AG04449 (cell line): ENCODE results near the gene BBS9.

Experiments
- CTCF ChIA-PET: fragments of 350-600 bp; formaldehyde crosslinking; extraction: SDS; loops from one replicate; lab custom pipeline; 2021; ENCODE audit warnings: antibody characterized with exemption; lab: Yijun Ruan, JAX
- POLR2A ChIA-PET: fragments of 400-600, 350-600 bp; formaldehyde crosslinking; extraction: SDS; loops from one replicate; lab custom pipeline; 2020; ENCODE audit warnings: antibody characterized with exemption, inconsistent platforms; lab: Yijun Ruan, JAX
- DNase-seq: peaks from one replicate; pipeline ENCODE4 v3.0.0-alpha.2; 2010; ENCODE audit warnings: low read depth, low spot score
- H3K4me3 ChIP-seq: 2 replicates; pipeline ENCODE4 v1.5.1; 2011; ENCODE audit warnings: low read depth, mild to moderate bottlenecking, control low read depth, low read length
- TF ChIP-seq, protein P1 (sequence below): IDR thresholded peaks from one replicate; pipeline ENCODE4 v1.5.1; 2011; ENCODE audit warnings: mild to moderate bottlenecking, moderate library complexity, low read length, control low read depth, inconsistent platforms; ENCODE audit not compliant: insufficient read depth; ENCODE audit errors: missing control alignments

BBS9 gene

DNA sequence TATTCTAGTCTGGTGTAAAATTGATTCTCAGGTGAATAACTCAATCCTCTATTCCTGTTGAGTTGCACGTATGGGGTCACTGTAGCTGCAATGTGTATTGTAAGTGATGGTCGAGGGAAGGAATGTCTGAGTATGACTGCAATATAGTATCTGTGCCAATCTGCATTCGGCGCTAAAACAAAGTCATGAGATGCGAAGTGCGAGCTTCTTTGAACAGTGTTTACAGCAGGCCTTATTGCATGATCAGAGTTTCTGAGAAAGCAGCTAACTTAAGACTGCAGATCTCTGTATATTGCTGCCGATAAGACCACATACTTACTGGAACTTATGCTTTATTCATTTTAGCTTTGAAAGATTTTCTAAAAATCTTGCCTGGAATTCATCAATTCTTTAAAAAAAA, 434.3 kb downstream of the BBS9 start:
- TF ChIP-seq, protein P1, sequence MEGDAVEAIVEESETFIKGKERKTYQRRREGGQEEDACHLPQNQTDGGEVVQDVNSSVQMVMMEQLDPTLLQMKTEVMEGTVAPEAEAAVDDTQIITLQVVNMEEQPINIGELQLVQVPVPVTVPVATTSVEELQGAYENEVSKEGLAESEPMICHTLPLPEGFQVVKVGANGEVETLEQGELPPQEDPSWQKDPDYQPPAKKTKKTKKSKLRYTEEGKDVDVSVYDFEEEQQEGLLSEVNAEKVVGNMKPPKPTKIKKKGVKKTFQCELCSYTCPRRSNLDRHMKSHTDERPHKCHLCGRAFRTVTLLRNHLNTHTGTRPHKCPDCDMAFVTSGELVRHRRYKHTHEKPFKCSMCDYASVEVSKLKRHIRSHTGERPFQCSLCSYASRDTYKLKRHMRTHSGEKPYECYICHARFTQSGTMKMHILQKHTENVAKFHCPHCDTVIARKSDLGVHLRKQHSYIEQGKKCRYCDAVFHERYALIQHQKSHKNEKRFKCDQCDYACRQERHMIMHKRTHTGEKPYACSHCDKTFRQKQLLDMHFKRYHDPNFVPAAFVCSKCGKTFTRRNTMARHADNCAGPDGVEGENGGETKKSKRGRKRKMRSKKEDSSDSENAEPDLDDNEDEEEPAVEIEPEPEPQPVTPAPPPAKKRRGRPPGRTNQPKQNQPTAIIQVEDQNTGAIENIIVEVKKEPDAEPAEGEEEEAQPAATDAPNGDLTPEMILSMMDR: no peak
- H3K4me3 ChIP-seq: no peak overlapping the region
- ChIA-PET CTCF (no interaction called here), POLR2A (no interaction called here)
- DNase-seq: no peak

DNA sequence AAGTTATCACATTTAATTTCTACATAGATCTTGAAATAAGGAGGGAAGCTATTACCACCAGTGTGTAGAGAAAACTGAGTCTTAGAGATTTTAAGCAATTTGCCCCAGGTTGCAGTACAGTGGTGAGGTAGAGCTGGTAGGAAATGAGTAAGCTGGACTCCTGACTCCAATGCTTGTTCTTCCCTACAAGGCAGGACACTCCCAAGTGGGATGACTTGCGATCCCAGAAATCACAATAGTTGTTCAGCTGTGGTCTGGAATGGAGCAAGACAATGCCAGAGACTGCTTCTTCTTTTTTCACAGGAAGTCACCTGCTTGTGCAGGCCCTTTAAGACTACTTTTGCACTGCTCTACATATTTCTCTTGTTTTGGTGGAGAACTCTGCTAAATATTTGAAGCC, 448.8 kb downstream of the BBS9 start:
- TF ChIP-seq, protein P1: no peak
- POLR2A ChIA-PET: no interaction called here
- CTCF ChIA-PET: no interaction called here
- H3K4me3 ChIP-seq: no peak overlapping the region
- no peak for DNase-seq

DNA sequence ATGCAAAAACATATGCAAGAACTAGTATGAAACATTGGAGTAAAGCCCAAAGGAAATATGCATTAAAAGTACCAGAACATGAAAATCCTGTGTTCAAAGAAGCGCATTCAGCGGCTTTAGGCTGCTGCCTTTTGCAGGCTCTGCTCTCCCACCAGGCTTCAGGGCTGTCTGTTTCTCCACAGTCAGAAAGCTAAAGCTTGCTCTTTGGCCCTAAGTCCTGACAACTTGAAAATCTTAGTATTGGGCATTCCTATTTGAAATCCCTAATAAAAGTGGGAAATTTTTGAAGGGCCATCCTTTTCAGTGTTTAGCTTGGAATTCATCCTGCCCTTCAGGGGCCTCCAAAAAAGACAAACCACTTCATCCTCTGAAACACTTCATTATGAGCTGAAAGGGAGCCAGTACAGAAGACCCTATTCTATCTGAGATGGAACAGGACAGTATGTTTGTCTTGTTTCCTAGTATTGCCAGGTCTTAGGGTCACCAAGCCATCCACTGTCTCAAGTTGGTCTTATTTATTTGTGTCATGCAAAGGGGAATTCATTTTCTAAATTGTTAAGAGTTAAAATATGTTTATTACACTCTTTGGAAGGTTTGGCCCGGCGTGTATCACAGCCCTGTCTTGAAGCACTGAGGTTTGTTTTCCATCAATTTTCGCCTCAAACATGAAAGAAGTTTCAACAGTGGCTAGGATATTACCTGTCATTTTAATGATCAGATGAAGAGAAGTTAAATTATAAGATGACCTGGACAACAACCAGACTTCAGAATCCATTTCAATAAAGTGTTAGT, 449.7 kb downstream of the BBS9 start:
- TF ChIP-seq, protein P1: no peak
- ChIA-PET POLR2A (no interaction called here), CTCF (no interaction called here)
- H3K4me3 ChIP-seq: no peak overlapping the region
- DNase-seq: no peak

DNA sequence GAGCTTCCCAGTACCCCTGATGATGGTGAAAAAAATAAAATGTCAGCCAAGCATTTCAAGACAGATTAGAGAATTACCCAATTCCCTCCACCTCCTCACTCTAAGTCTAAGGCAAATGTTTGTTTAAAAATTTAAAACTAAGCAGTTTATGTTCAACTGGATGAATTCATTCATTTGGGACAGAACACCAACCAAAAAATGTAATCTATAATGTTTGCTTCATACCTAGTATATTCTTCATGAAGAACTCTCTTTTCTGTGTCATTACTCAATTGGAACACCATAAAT, 450.3 kb downstream of the BBS9 start:
- ChIA-PET CTCF (no interaction called here), POLR2A (no interaction called here)
- DNase-seq: no peak
- TF ChIP-seq, protein P1: no peak
- H3K4me3 ChIP-seq: no peak overlapping the region

DNA sequence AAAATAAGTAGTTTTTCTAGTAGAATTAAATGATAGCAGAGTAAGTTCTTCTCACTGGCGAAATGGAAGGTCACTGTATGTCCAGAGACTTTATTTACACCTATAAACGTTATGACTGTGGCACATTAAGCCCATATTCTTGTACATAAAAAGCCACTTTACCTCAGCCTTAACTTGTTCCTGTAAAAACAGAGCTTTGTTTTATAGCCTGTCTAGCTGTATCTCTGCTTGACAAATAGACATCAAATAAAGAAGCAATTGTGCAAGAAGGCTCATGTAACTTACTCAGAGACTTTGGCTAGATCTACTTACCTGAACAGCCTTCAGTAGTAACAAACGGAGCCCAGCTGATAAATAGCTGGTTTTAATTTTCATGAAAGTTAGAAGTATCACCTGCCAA, 451.9 kb downstream of the BBS9 start:
- POLR2A ChIA-PET: no interaction called here
- DNase-seq: no peak
- CTCF ChIA-PET: no interaction called here
- no peak overlapping the region for H3K4me3 ChIP-seq
- TF ChIP-seq, protein P1: no peak

DNA sequence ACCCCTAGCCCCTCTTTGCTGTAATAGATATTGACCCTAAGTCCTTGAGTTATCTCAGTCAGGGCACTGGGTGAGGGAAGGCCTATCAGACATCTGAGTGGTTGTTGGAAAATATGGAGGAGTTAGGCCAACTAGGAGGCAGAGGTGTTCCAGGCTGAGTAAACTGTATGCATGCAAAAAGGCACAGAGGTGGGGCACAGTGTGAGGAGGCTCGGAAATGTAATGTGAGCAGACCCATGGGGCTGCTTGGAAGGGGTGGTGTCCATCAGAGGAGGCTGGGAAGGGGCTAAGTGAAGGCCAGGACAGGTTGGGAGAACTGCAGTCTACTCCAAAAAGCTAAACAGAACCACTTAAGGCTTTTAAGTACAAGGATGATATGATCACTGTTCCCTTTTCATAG, 452.7 kb downstream of the BBS9 start:
- ChIA-PET POLR2A (no interaction called here), CTCF (no interaction called here)
- no peak overlapping the region for H3K4me3 ChIP-seq
- DNase-seq: no peak
- TF ChIP-seq, protein P1: no peak
